GM19452 (cell line): ENCODE results near the gene SLC6A17.

ENCODE experiments used
- ATAC-seq: cut with Tn5 transposase; IDR thresholded peaks from one replicate; pipeline ENCODE4 v1.9.1; 2021; ENCODE audit not compliant: unreplicated experiment

SLC6A17 gene

GRCh38 chr1:110135246-110135645 lies 15.0 kb upstream of the SLC6A17 start:
- no peak for ATAC-seq

GRCh38 chr1:110135666-110136065 lies 14.6 kb upstream of the SLC6A17 start:
- ATAC-seq, result no peak

GRCh38 chr1:110136911-110137310 lies 13.4 kb upstream of the SLC6A17 start:
- no peak for ATAC-seq

GRCh38 chr1:110138956-110139355 lies 11.3 kb upstream of the SLC6A17 start:
- ATAC-seq, result no peak

- no peak for ATAC-seq
These were observed 5.9 kb upstream of the SLC6A17 start for GRCh38 chr1:110144366-110144765.

GRCh38 chr1:110148961-110149360 lies 1.3 kb upstream of the SLC6A17 start:
- ATAC-seq, result no peak

- ATAC-seq, result no peak
These were observed 928 bp downstream of the SLC6A17 start for GRCh38 chr1:110151175-110151669.

GRCh38 chr1:110152133-110152785 lies 2.0 kb downstream of the SLC6A17 start:
- ATAC-seq, result no peak

- ATAC-seq, result no peak
These were observed 3.2 kb downstream of the SLC6A17 start for GRCh38 chr1:110153407-110153950.

- ATAC-seq, result no peak
These were observed 5.7 kb downstream of the SLC6A17 start for GRCh38 chr1:110155878-110156522.

- no peak for ATAC-seq
These were observed 8.0 kb downstream of the SLC6A17 start for GRCh38 chr1:110158261-110158660.

GRCh38 chr1:110159168-110159567 lies 8.9 kb downstream of the SLC6A17 start:
- no peak for ATAC-seq

GRCh38 chr1:110160538-110161100 lies 10.3 kb downstream of the SLC6A17 start:
- no peak for ATAC-seq

GRCh38 chr1:110161165-110161564 lies 10.9 kb downstream of the SLC6A17 start:
- ATAC-seq, result no peak

GRCh38 chr1:110161849-110162248 lies 11.6 kb downstream of the SLC6A17 start:
- no peak for ATAC-seq

GRCh38 chr1:110163591-110163990 lies 13.3 kb downstream of the SLC6A17 start:
- ATAC-seq, result no peak

- ATAC-seq, result no peak
These were observed 14.5 kb downstream of the SLC6A17 start for GRCh38 chr1:110164725-110165350.

- no peak for ATAC-seq
These were observed 15.5 kb downstream of the SLC6A17 start for GRCh38 chr1:110165761-110166231.

- ATAC-seq, result no peak
These were observed 16.6 kb downstream of the SLC6A17 start for GRCh38 chr1:110166861-110167260.

GRCh38 chr1:110170766-110171733 lies 20.8 kb downstream of the SLC6A17 start:
- no peak for ATAC-seq
